Measurements from ENCODE around the gene RTKN2.

RTKN2 gene

GRCh38 chr10:62172465-62172864, 96.2 kb downstream of the RTKN2 start:
- no peak for DNase-seq (ENCODE audit: low spot score)

GRCh38 chr10:62171791-62172190, 96.9 kb downstream of the RTKN2 start:
- DNase-seq (ENCODE audit: low spot score) = no peak

GRCh38 chr10:62170732-62171131, 97.9 kb downstream of the RTKN2 start:
- no peak for DNase-seq (ENCODE audit: low spot score)

GRCh38 chr10:62166331-62167131, 102.1 kb downstream of the RTKN2 start:
- DNase-seq (ENCODE audit: low spot score) = no peak

GRCh38 chr10:62165803-62166202, 102.8 kb downstream of the RTKN2 start:
- DNase-seq (ENCODE audit: low spot score) = no peak

- no peak for DNase-seq (ENCODE audit: low spot score)
Measured at GRCh38 chr10:62163024-62163423, 105.6 kb downstream of the RTKN2 start.

- no peak for DNase-seq (ENCODE audit: low spot score)
Measured at GRCh38 chr10:62162261-62162981, 106.2 kb downstream of the RTKN2 start.

GRCh38 chr10:62159351-62159750, 109.3 kb downstream of the RTKN2 start:
- no peak for DNase-seq (ENCODE audit: low spot score)

- DNase-seq (ENCODE audit: low spot score) = no peak
Measured at GRCh38 chr10:62157601-62158000, 111.0 kb downstream of the RTKN2 start.

GRCh38 chr10:62155054-62155680, 113.5 kb downstream of the RTKN2 start:
- DNase-seq (ENCODE audit: low spot score) = no peak

GRCh38 chr10:62154231-62154630, 114.4 kb downstream of the RTKN2 start:
- DNase-seq (ENCODE audit: low spot score) = no peak

GRCh38 chr10:62153191-62153590, 115.5 kb downstream of the RTKN2 start:
- no peak for DNase-seq (ENCODE audit: low spot score)

- DNase-seq (ENCODE audit: low spot score) = no peak
Measured at GRCh38 chr10:62149621-62150020, 119.0 kb downstream of the RTKN2 start.

- no peak for DNase-seq (ENCODE audit: low spot score)
Measured at GRCh38 chr10:62148155-62148554, 120.5 kb downstream of the RTKN2 start.

GRCh38 chr10:62147425-62147824, 121.2 kb downstream of the RTKN2 start:
- DNase-seq (ENCODE audit: low spot score) = no peak

GRCh38 chr10:62136931-62137330, 131.7 kb downstream of the RTKN2 start:
- DNase-seq (ENCODE audit: low spot score) = no peak

- no peak for DNase-seq (ENCODE audit: low spot score)
Measured at GRCh38 chr10:62133618-62134017, 135.0 kb downstream of the RTKN2 start.
